Mesothelial cell of epicardium (in vitro differentiated cells): Measurements from ENCODE around the gene PTPRG. TPM values are rescaled to one million over a fixed set of nuclear protein-coding genes. Genes with fewer than 3 reads are reported as not detected.

Experiments
- DNase-seq, 2 experiments: peaks; one replicate each; pipeline ENCODE4 v3.0.0; 2021; ENCODE audit warnings: low spot score in 2 of 2; ENCODE audit not compliant: unreplicated experiment in 2 of 2
- H3K27ac Mint-ChIP-seq: 2 replicates; pipeline ENCODE4 v1.8.0; 2021; ENCODE audit warnings: mixed read lengths
- H3K27me3 Mint-ChIP-seq: 2 replicates; pipeline ENCODE4 v1.8.0; 2021; ENCODE audit warnings: low read depth, mixed read lengths
- H3K36me3 Mint-ChIP-seq: 2 replicates; pipeline ENCODE4 v1.8.0; 2021; ENCODE audit warnings: mixed read lengths
- H3K4me1 Mint-ChIP-seq: 2 replicates; pipeline ENCODE4 v1.8.0; 2021; ENCODE audit warnings: mixed read lengths
- H3K4me3 Mint-ChIP-seq: 2 replicates; pipeline ENCODE4 v1.8.0; 2021; ENCODE audit warnings: mild to moderate bottlenecking, moderate library complexity, mixed read lengths
- H3K9me3 Mint-ChIP-seq: 2 replicates; pipeline ENCODE4 v1.8.0; 2021; ENCODE audit warnings: mixed read lengths
- CTCF ChIP-seq: fragments of 200-600 bp; sonication (generic); IDR thresholded peaks from one replicate; pipeline ENCODE4 v1.5.0; 2021; ENCODE audit warnings: antibody characterized with exemption; ENCODE audit not compliant: unreplicated experiment
- total RNA-seq: library from RNA; stranded (reverse); gene quantifications from 3 replicates; pipeline ENCODE4 v1.2.1, GENCODE V29; 2021

PTPRG gene
- total RNA-seq, 1 donor from 2014 or later = 40.4 TPM

GRCh38 chr3:61922118-61922517 is 360.7 kb downstream of the PTPRG start:
- DNase-seq = no peak
- H3K36me3 Mint-ChIP-seq = no peaks in the 10 kb centered on the region
- TF ChIP-seq CTCF = no peak
- peaks cover 7% of the 10 kb centered on the region for H3K4me1 Mint-ChIP-seq
- no peaks in the 10 kb centered on the region for H3K27me3 Mint-ChIP-seq
- H3K9me3 Mint-ChIP-seq = no peaks in the 10 kb centered on the region
- no peak overlapping the region for H3K27ac Mint-ChIP-seq
- no peak overlapping the region for H3K4me3 Mint-ChIP-seq

GRCh38 chr3:61924090-61924735 is 362.8 kb downstream of the PTPRG start:
- no peaks in the 10 kb centered on the region for H3K9me3 Mint-ChIP-seq
- H3K36me3 Mint-ChIP-seq = no peaks in the 10 kb centered on the region
- DNase-seq = no peak
- H3K4me1 Mint-ChIP-seq = peaks cover 19% of the 10 kb centered on the region
- H3K4me3 Mint-ChIP-seq = no peak overlapping the region
- no peak overlapping the region for H3K27ac Mint-ChIP-seq
- no peaks in the 10 kb centered on the region for H3K27me3 Mint-ChIP-seq
- TF ChIP-seq CTCF = no peak

DNA sequence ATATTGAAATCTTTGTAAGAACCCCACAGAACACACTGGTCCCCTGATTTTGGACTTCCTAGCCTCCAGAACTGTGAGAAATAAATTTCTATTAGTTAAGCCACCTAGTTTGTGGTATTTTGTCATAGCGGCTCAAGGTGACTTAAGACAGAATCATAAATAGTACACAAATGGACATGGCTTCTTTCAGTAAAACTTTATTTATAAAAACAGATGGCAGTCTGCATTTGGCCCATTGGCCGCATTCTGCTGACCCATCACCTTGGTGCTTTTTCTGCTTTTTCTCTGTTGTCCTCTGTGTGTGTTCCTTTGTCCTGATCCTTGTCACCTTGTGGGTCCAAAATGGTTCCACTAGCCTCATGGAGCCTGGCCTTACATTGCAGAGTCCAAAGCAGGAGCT is 363.6 kb downstream of the PTPRG start:
- Mint-ChIP-seq H3K36me3 (no peaks in the 10 kb centered on the region), H3K4me1 (peaks cover 19% of the 10 kb centered on the region), H3K9me3 (no peaks in the 10 kb centered on the region), H3K27me3 (no peaks in the 10 kb centered on the region), H3K4me3 (no peak overlapping the region), H3K27ac (no peak overlapping the region)
- no peak for TF ChIP-seq CTCF
- no peak for DNase-seq

DNA sequence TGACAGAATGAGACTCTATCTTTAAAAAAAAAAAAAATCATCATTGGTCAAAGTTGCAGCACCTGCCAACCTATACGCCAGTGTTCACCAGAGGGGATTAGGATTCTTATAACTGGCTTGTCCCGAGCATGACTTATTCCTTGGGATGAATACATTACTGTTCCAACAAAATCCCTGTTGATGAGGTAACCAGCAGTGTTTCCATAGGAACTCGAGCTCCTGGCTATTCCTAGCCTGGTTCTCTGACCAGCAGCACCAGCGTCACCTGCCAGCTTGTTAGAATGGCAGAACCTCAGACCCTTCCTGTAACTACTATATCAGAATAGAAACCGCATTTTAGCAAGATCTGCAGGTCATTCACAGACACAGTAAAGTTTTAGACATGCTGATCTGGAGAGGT is 364.4 kb downstream of the PTPRG start:
- Mint-ChIP-seq H3K36me3 (no peaks in the 10 kb centered on the region), H3K27me3 (no peaks in the 10 kb centered on the region), H3K27ac (no peak overlapping the region), H3K4me3 (no peak overlapping the region), H3K9me3 (no peaks in the 10 kb centered on the region), H3K4me1 (peaks cover 19% of the 10 kb centered on the region)
- no peak for DNase-seq
- TF ChIP-seq CTCF = no peak

DNA sequence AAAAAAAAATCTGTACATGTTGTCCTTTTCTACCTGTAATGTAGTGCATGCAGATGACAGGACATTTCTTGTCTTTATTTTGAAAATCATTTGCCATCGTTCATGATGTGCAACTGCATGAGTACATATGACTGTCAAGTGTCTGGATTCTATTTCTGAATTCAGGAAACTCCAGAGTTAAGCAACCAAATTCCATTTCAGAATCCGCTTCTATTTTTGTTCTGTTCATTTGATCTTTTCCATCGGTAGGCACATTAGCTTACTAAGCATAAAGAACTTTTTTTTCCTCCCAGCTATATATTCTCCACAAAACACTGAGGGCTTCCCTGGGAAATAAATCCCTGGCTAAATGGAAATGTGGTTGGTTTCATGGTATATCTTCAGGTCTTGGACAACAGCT is 365.6 kb downstream of the PTPRG start:
- no peak for TF ChIP-seq CTCF
- no peak for DNase-seq
- peak overlapping the region; percentile 40 for H3K27ac Mint-ChIP-seq
- no peak overlapping the region for H3K4me3 Mint-ChIP-seq
- no peaks in the 10 kb centered on the region for H3K9me3 Mint-ChIP-seq
- H3K27me3 Mint-ChIP-seq = no peaks in the 10 kb centered on the region
- peaks cover 19% of the 10 kb centered on the region for H3K4me1 Mint-ChIP-seq
- H3K36me3 Mint-ChIP-seq = no peaks in the 10 kb centered on the region

DNA sequence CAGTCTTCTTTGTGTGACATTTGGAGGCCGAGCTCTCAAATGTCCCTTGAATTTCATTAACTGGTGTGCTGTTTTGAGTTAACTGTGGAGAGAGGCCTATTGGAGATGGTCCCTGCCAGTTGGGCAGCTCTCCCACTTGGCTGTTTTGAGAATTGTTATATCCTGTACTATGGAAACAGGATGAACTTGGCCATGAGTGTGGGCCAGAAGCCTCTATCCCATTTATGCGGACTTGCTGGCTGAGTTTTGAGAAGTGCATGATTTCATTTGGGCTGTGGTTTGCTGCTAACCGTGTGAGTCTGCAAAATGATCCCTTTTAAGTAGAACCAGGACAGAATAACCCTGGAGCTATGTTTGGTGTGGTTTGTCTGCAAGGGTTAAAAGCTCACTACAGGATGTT is 366.0 kb downstream of the PTPRG start:
- H3K4me1 Mint-ChIP-seq = peaks cover 19% of the 10 kb centered on the region
- no peak overlapping the region for H3K4me3 Mint-ChIP-seq
- peak overlapping the region; percentile 40 for H3K27ac Mint-ChIP-seq
- no peaks in the 10 kb centered on the region for H3K36me3 Mint-ChIP-seq
- H3K27me3 Mint-ChIP-seq = no peaks in the 10 kb centered on the region
- DNase-seq = no peak
- no peaks in the 10 kb centered on the region for H3K9me3 Mint-ChIP-seq
- TF ChIP-seq CTCF = no peak
